GM11168 (cell line): ENCODE results near the gene MYDGF.

Experiments used
- in situ Hi-C: fragments of 300-500 bp; cut with MboI; formaldehyde crosslinking; loops from one replicate; pipeline ENCODE4 v1.12.0; 2022; ENCODE audit warnings: low sequenced_read_pairs; ENCODE audit not compliant: unreplicated experiment

MYDGF gene

DNA sequence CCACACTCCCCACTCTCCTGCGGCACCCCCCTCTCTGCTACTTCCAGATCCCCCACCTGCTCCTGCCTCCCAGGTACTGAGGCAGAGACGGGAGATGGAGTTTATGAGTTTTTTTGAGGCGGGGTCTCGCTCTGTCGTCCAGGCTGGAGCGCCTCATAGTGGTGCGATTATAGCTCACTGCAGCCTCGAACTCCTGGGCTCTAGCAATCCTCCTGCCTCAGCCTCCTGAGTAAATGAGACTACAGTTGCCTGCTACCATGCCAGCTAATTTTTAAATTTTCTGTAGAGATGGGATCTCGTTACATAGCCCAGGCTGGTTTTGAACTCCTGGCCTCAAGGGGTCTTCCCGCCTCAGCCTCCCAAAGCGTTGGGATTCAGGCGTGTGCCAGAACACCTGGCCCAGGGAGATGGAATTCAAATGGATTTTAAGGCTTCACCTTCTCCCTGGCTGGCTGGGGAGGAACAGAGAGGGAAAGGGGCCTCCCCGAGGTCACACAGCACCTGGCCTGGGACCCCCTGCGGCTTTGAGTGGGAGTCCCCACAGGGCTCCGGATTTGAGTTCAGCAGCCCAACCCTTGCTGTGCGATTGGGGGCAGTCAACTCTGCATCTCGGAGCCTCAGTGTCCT, 50.4 kb downstream of the MYDGF start:
- in situ Hi-C loops: no loop called here

DNA sequence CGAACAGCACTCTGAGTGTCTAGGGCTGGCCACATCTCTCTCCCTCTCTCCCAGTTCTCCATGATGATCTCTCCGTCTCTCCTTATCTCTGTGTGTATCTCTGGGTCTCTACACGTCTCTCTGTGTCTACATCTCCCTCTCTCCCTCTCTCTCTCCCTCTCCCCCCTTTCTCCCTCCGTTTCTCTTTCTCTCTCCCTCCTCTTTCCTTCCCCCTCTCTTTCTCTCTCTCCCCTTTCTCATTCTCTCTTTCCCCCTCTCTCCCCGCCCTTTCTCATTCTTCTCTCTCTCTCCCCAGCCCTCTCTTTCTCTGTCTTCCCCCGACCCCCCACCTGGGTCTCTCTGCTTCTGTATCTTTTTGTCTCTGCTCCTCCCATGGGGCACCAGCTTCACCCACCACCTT, 52.1 kb downstream of the MYDGF start:
- in situ Hi-C loops: no loop called here

GRCh38 chr19:4613254-4613751, 56.8 kb downstream of the MYDGF start:
- in situ Hi-C loops: no loop called here

DNA sequence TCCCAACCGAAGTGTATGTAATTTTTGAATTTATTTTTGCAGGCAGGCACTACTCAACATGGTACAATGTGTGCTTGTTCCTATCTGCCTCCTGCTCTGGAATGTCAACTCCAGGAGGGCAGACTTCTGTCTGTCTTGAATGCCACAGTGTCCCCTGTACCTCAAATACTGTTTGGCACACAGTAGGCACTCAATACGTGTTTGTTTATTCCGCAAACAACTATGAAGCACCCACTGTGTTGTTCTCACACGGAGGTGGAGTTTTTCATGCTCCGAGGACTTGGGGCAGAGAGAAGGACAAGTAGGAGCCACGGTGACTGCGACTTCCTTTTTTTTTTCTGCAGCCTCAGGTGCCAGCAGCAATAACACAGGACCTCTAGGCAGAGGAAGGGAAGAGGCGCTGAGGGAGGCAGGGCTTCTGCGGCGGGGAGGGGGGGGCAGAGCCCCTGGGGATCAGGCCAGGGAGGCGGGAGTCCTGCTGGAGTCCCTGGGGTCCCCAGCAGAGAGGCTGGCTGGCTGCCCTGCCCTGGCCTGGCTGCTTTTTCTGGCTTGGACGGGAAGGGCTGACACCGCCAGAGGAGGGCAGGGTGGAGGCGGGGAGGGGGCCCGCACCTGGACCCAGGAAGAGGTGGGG, 60.1 kb downstream of the MYDGF start:
- in situ Hi-C loops: no loop called here
